Upper lobe of left lung (tissue), 4 donors: ENCODE results near the gene PIK3R3.

ENCODE experiments used
- EP300 ChIP-seq, 4 donors: sonication (generic); formaldehyde crosslinking; IDR thresholded peaks; one replicate each; pipeline ENCODE4 v1.5.1; 2017; ENCODE audit warnings: antibody characterized with exemption in 4 of 4, control low read depth in 2 of 4
- POLR2A ChIP-seq, 4 donors: fragments of 450-650 bp; IDR thresholded peaks; one replicate each; pipeline ENCODE4 v1.5.1; 2016 to 2017; ENCODE audit warnings: antibody characterized with exemption in 4 of 4, mild to moderate bottlenecking in 2 of 4
- POLR2AphosphoS5 ChIP-seq, 2 donors: sonication (generic); formaldehyde crosslinking; IDR thresholded peaks; one replicate each; pipeline ENCODE4 v1.5.1; 2017; ENCODE audit warnings: antibody characterized with exemption in 2 of 2
- TF ChIP-seq, protein P1 (sequence below), 6 experiments: fragments of 450-650 bp in 4 of 6; fragments of 200-600 bp in 2 of 6; sonication (generic) in 2 of 6; IDR thresholded peaks; one replicate each; pipeline ENCODE4 v1.5.1; 2016 to 2019; ENCODE audit warnings: antibody characterized with exemption in 6 of 6

DNA sequence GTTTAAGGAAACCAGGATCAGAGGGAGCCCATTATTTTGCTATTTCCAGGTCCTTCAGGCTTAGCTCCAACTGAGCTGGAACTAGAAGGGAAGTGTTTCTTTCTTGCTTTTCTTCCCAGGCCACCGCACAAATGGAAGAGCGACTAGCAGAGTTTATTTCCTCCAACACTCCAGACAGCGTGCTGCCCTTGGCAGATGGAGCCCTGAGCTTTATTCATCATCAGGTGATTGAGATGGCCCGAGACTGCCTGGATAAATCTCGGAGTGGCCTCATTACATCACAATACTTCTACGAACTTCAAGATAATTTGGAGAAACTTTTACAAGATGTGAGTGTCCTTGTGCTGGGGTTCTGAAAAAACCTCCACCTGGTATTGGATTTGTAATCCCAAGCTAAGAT lies 121.8 kb downstream of the PIK3R3 start:
- TF ChIP-seq, protein P1, sequence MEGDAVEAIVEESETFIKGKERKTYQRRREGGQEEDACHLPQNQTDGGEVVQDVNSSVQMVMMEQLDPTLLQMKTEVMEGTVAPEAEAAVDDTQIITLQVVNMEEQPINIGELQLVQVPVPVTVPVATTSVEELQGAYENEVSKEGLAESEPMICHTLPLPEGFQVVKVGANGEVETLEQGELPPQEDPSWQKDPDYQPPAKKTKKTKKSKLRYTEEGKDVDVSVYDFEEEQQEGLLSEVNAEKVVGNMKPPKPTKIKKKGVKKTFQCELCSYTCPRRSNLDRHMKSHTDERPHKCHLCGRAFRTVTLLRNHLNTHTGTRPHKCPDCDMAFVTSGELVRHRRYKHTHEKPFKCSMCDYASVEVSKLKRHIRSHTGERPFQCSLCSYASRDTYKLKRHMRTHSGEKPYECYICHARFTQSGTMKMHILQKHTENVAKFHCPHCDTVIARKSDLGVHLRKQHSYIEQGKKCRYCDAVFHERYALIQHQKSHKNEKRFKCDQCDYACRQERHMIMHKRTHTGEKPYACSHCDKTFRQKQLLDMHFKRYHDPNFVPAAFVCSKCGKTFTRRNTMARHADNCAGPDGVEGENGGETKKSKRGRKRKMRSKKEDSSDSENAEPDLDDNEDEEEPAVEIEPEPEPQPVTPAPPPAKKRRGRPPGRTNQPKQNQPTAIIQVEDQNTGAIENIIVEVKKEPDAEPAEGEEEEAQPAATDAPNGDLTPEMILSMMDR (IDR thresholded peaks at IDR 0.05) = no peak
- TF ChIP-seq POLR2AphosphoS5 (IDR thresholded peaks at IDR 0.05) = no peak
- no peak for TF ChIP-seq EP300 (IDR thresholded peaks at IDR 0.05)
- TF ChIP-seq POLR2A (IDR thresholded peaks at IDR 0.05) = no peak
